ENCODE results near the gene TREML1. TPM values are rescaled to one million over a fixed set of nuclear protein-coding genes. Genes with fewer than 3 reads are reported as not detected.

Gene TREML1
- polyA plus RNA-seq, 3 donors, result 0.65 to 3.6 (median 2.6) TPM

GRCh38 chr6:41156771-41157170 is 2.6 kb upstream of the TREML1 start:
- no peak for DNase-seq
- intact Hi-C loops (cut with micrococcal nuclease), result no loop called here
- Histone ChIP-seq H3K27ac (ENCODE audit: low read depth in 1 of 2, low read length in 2 of 2) (peak overlapping the region; percentile 34 to 47), H3K4me1 (ENCODE audit: control insufficient read depth in 1 of 2, insufficient read depth in 2 of 2, low read length in 2 of 2) (peaks cover 21 to 26% of the 10 kb centered on the region in 2 donors), H4K20me1 (ENCODE audit: insufficient read depth, low read length) (no peaks in the 10 kb centered on the region), H3K9ac (ENCODE audit: insufficient read depth, low read length, poor library complexity, severe bottlenecking) (no peak overlapping the region), H3K79me2 (ENCODE audit: insufficient read depth, low read length) (no peaks in the 10 kb centered on the region), H3K36me3 (replicated peaks in 1 of 2; ENCODE audit: control insufficient read depth in 1 of 2, insufficient read depth in 2 of 2, low read length in 2 of 2) (no peaks in the 10 kb centered on the region), H3K4me2 (replicated peaks; ENCODE audit: extremely low read depth, low read length, poor library complexity, severe bottlenecking) (no peak overlapping the region), H3K4me3 (replicated peaks in 1 of 3; ENCODE audit: low read depth in 2 of 3, low read length in 3 of 3) (no peak overlapping the region), H2AFZ (ENCODE audit: insufficient read depth, low read depth, low read length, poor library complexity, severe bottlenecking) (peak overlapping the region; percentile 43), H3K9me3 (replicated peaks in 1 of 2; ENCODE audit: control insufficient read depth in 1 of 2, insufficient read depth in 1 of 2, low read length in 2 of 2) (no peaks in the 10 kb centered on the region), H3K27me3 (ENCODE audit: control insufficient read depth in 2 of 2, insufficient read depth in 2 of 2, low read length in 2 of 2) (no peaks in the 10 kb centered on the region)
- peaks cover 23% of the 10 kb centered on the region for H3K4me1 Mint-ChIP-seq
- peaks cover 0 to 2% of the 10 kb centered on the region in 2 donors for H3K36me3 Mint-ChIP-seq
- 97% methylated on average over 6 of the region's 6 CpGs for WGBS (ENCODE audit: insufficient coverage)
- H3K27ac Mint-ChIP-seq, result peak overlapping the region; percentile 63 to 83 (median 75)
- H3K9me3 Mint-ChIP-seq, result peaks cover 0 to 9% (median 5%) of the 10 kb centered on the region in 7 donors
- peaks cover 3 to 16% (median 3%) of the 10 kb centered on the region in 3 donors for H3K27me3 Mint-ChIP-seq (ENCODE audit: low read depth in 3 of 3)
- no peak overlapping the region for H3K4me3 Mint-ChIP-seq
- TF ChIP-seq, protein P1, sequence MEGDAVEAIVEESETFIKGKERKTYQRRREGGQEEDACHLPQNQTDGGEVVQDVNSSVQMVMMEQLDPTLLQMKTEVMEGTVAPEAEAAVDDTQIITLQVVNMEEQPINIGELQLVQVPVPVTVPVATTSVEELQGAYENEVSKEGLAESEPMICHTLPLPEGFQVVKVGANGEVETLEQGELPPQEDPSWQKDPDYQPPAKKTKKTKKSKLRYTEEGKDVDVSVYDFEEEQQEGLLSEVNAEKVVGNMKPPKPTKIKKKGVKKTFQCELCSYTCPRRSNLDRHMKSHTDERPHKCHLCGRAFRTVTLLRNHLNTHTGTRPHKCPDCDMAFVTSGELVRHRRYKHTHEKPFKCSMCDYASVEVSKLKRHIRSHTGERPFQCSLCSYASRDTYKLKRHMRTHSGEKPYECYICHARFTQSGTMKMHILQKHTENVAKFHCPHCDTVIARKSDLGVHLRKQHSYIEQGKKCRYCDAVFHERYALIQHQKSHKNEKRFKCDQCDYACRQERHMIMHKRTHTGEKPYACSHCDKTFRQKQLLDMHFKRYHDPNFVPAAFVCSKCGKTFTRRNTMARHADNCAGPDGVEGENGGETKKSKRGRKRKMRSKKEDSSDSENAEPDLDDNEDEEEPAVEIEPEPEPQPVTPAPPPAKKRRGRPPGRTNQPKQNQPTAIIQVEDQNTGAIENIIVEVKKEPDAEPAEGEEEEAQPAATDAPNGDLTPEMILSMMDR (IDR thresholded peaks at IDR 0.05), result no peak

GRCh38 chr6:41156001-41156400 is 1.9 kb upstream of the TREML1 start:
- H3K9me3 Mint-ChIP-seq, result peaks cover 0 to 9% (median 5%) of the 10 kb centered on the region in 7 donors
- 50% methylated on average over 2 of the region's 4 CpGs for WGBS (ENCODE audit: insufficient coverage)
- TF ChIP-seq, protein P1 (IDR thresholded peaks at IDR 0.05), result no peak

More at GRCh38 chr6:41156001-41156400, 1.9 kb upstream of the TREML1 start:
- peaks cover 0 to 2% of the 10 kb centered on the region in 2 donors for H3K36me3 Mint-ChIP-seq
- H3K4me1 Mint-ChIP-seq, result peaks cover 20% of the 10 kb centered on the region
- no peak overlapping the region for H3K4me2 ChIP-seq (replicated peaks; ENCODE audit: extremely low read depth, low read length, poor library complexity, severe bottlenecking)
- H4K20me1 ChIP-seq (ENCODE audit: insufficient read depth, low read length), result no peaks in the 10 kb centered on the region
- H2AFZ ChIP-seq (ENCODE audit: insufficient read depth, low read depth, low read length, poor library complexity, severe bottlenecking), result no peak overlapping the region
- no peak overlapping the region for H3K27ac Mint-ChIP-seq
- H3K4me1 ChIP-seq (ENCODE audit: control insufficient read depth in 1 of 2, insufficient read depth in 2 of 2, low read length in 2 of 2), result peaks cover 14 to 18% of the 10 kb centered on the region in 2 donors
- DNase-seq, result no peak
- no peak overlapping the region for H3K9ac ChIP-seq (ENCODE audit: insufficient read depth, low read length, poor library complexity, severe bottlenecking)
- no peak overlapping the region for H3K4me3 ChIP-seq (replicated peaks in 1 of 3; ENCODE audit: low read depth in 2 of 3, low read length in 3 of 3)
- no peaks in the 10 kb centered on the region for H3K36me3 ChIP-seq (replicated peaks in 1 of 2; ENCODE audit: control insufficient read depth in 1 of 2, insufficient read depth in 2 of 2, low read length in 2 of 2)
- H3K79me2 ChIP-seq (ENCODE audit: insufficient read depth, low read length), result no peaks in the 10 kb centered on the region
- intact Hi-C loops (cut with micrococcal nuclease), result no loop called here
- no peaks in the 10 kb centered on the region for H3K9me3 ChIP-seq (replicated peaks in 1 of 2; ENCODE audit: control insufficient read depth in 1 of 2, insufficient read depth in 1 of 2, low read length in 2 of 2)
- H3K27me3 ChIP-seq (ENCODE audit: control insufficient read depth in 2 of 2, insufficient read depth in 2 of 2, low read length in 2 of 2), result no peaks in the 10 kb centered on the region
- peaks cover 3 to 16% (median 3%) of the 10 kb centered on the region in 3 donors for H3K27me3 Mint-ChIP-seq (ENCODE audit: low read depth in 3 of 3)
- no peak overlapping the region for H3K27ac ChIP-seq (ENCODE audit: low read depth in 1 of 2, low read length in 2 of 2)
- no peak overlapping the region for H3K4me3 Mint-ChIP-seq
